IMR-90 (cell line): Measurements from ENCODE around the gene HOXB7. TPM values are rescaled to one million over a fixed set of nuclear protein-coding genes. Genes with fewer than 3 reads are reported as not detected.

Experiments
- ATAC-seq: fragments of 200-7000 bp; cut with Tn5 transposase; 2 replicates; pipeline ENCODE4 v1.9.1; 2020; ENCODE audit warnings: low read depth, mild to moderate bottlenecking, moderate library complexity
- BruUV-seq: library from RNA; stranded (reverse); fragments of 400-500 nt; replicated peaks from 2 replicates; lab custom pipeline; 2021; lab: Mats Ljungman, UMichigan
- CTCF ChIA-PET: fragments of 300-600 bp; formaldehyde crosslinking; extraction: SDS; loops from one replicate; lab custom pipeline; 2021; ENCODE audit warnings: antibody characterized with exemption; lab: Yijun Ruan, JAX
- POLR2A ChIA-PET: fragments of 300-600 bp; sonication (Branson Sonifier 250); formaldehyde crosslinking; loops from one replicate; lab custom pipeline; 2022; ENCODE audit warnings: antibody characterized with exemption; ENCODE audit not compliant: unreplicated experiment; lab: Charles Lee
- DNase-seq: peaks from one replicate; pipeline ENCODE4 v3.0.0; 2013
- H2AFZ ChIP-seq: replicated peaks from 2 replicates; pipeline ENCODE3; 2013; ENCODE audit warnings: low read length, mild to moderate bottlenecking; ENCODE audit not compliant: poor library complexity
- H2AK5ac ChIP-seq: 2 replicates; pipeline ENCODE4 v1.6.1; 2013; ENCODE audit warnings: low read depth, low read length, inconsistent platforms
- H2AK9ac ChIP-seq: replicated peaks from 2 replicates; pipeline ENCODE3; 2013; ENCODE audit warnings: mild to moderate bottlenecking, low read depth, low read length, moderate library complexity; ENCODE audit not compliant: poor library complexity
- H2BK120ac ChIP-seq: 2 replicates; pipeline ENCODE4 v1.6.1; 2013; ENCODE audit warnings: low read depth, low read length, inconsistent platforms
- H2BK15ac ChIP-seq: 3 replicates; pipeline ENCODE4 v1.6.1; 2013; ENCODE audit warnings: low read depth, low read length, inconsistent platforms
- H2BK20ac ChIP-seq: 2 replicates; pipeline ENCODE4 v1.6.1; 2013; ENCODE audit warnings: low read depth, mild to moderate bottlenecking, inconsistent platforms, low read length, moderate library complexity
- H2BK5ac ChIP-seq: 2 replicates; pipeline ENCODE4 v1.6.1; 2013; ENCODE audit warnings: mild to moderate bottlenecking, low read depth, low read length, inconsistent platforms; ENCODE audit not compliant: poor library complexity, severe bottlenecking
- H3K14ac ChIP-seq: replicated peaks from 2 replicates; pipeline ENCODE4 v1.6.1; 2013; ENCODE audit warnings: low read depth, low read length, inconsistent platforms
- H3K18ac ChIP-seq: 2 replicates; pipeline ENCODE4 v1.6.1; 2013; ENCODE audit warnings: low read depth, low read length, control low read depth
- H3K23ac ChIP-seq: 2 replicates; pipeline ENCODE4 v1.6.1; 2013; ENCODE audit warnings: low read depth, low read length, inconsistent platforms
- H3K27ac ChIP-seq: 2 replicates; pipeline ENCODE4 v1.5.1; 2013; ENCODE audit warnings: mild to moderate bottlenecking, control low read depth, low read length; ENCODE audit not compliant: insufficient read depth
- H3K27me3 ChIP-seq: 2 replicates; pipeline ENCODE4 v1.6.1; 2013; ENCODE audit warnings: low read length; ENCODE audit not compliant: control insufficient read depth, insufficient read depth
- H3K36me3 ChIP-seq: 2 replicates; pipeline ENCODE4 v1.6.1; 2013; ENCODE audit warnings: low read length, mixed read lengths; ENCODE audit not compliant: control insufficient read depth, insufficient read depth
- H3K4ac ChIP-seq: 2 replicates; pipeline ENCODE4 v1.6.1; 2013; ENCODE audit warnings: low read depth, low read length, inconsistent platforms
- H3K4me1 ChIP-seq: 2 replicates; pipeline ENCODE4 v1.6.1; 2013; ENCODE audit warnings: low read length, mixed read lengths; ENCODE audit not compliant: control insufficient read depth, insufficient read depth
- H3K4me2 ChIP-seq: 2 replicates; pipeline ENCODE4 v1.6.1; 2013; ENCODE audit warnings: low read depth, mild to moderate bottlenecking, control low read depth, low read length, moderate library complexity
- H3K4me3 ChIP-seq: 2 replicates; pipeline ENCODE4 v1.5.1; 2013; ENCODE audit warnings: low read depth, mild to moderate bottlenecking, control low read depth, low read length, moderate library complexity; ENCODE audit not compliant: insufficient read depth
- H3K56ac ChIP-seq: 2 replicates; pipeline ENCODE4 v1.6.1; 2013; ENCODE audit warnings: low read length, inconsistent platforms; ENCODE audit not compliant: insufficient read depth; ENCODE audit errors: extremely low read depth
- H3K79me1 ChIP-seq, 2 experiments: 2 replicates each; pipeline ENCODE4 v1.6.1; 2013; ENCODE audit warnings: low read length in 2 of 2, inconsistent platforms in 1 of 2, low read depth in 1 of 2
- H3K9ac ChIP-seq: 2 replicates; pipeline ENCODE4 v1.6.1; 2013; ENCODE audit warnings: low read depth, low read length, control low read depth
- H3K9me1 ChIP-seq: 2 replicates; pipeline ENCODE4 v1.6.1; 2013; ENCODE audit warnings: low read length, inconsistent platforms; ENCODE audit not compliant: insufficient read depth
- H3K9me3 ChIP-seq: 2 replicates; pipeline ENCODE4 v1.6.1; 2013; ENCODE audit warnings: low read length; ENCODE audit not compliant: control insufficient read depth, insufficient read depth
- H4K20me1 ChIP-seq: 2 replicates; pipeline ENCODE4 v1.6.1; 2013; ENCODE audit warnings: low read length, inconsistent platforms; ENCODE audit not compliant: insufficient read depth
- H4K5ac ChIP-seq: 2 replicates; pipeline ENCODE4 v1.6.1; 2013; ENCODE audit warnings: mild to moderate bottlenecking, low read depth, low read length, control low read depth
- H4K8ac ChIP-seq, 2 experiments: 2 replicates each; pipeline ENCODE4 v1.6.1; 2013; ENCODE audit warnings: low read depth in 2 of 2, low read length in 2 of 2, control low read depth in 1 of 2, inconsistent platforms in 1 of 2
- H4K91ac ChIP-seq: 2 replicates; pipeline ENCODE4 v1.6.1; 2013; ENCODE audit warnings: low read depth, low read length, inconsistent platforms; ENCODE audit not compliant: insufficient read depth
- RAD21 ChIP-seq: IDR thresholded peaks from 2 replicates; pipeline ENCODE4 v1.6.1; 2012; ENCODE audit warnings: low read length, improper control_type of control experiment
- SMC3 ChIP-seq: fragments of 150-350 bp; IDR thresholded peaks from 2 replicates; pipeline ENCODE4 v1.6.1; 2016; ENCODE audit warnings: low read depth, mild to moderate bottlenecking, antibody characterized with exemption, low read length, moderate library complexity
- WGBS, 2 experiments: methylation state at CpG; one replicate each; pipeline versions ENCODE4 v1.1.5 to v1.1.7; 2013; ENCODE audit warnings: missing lambda C conversion rate in 2 of 2; ENCODE audit not compliant: insufficient read length in 1 of 2; ENCODE audit errors: extremely low coverage in 2 of 2; 5-methylcytosine and 5-hydroxymethylcytosine counted together
- dilution Hi-C: fragments of 300-500 bp; cut with HindIII; formaldehyde crosslinking; loops from one replicate; pipeline ENCODE4 v1.14.3; 2018; ENCODE audit warnings: low sequenced_read_pairs; ENCODE audit not compliant: unreplicated experiment
- in situ Hi-C: fragments of 300-500 bp; cut with MboI; formaldehyde crosslinking; loops from 3 replicates; pipeline ENCODE4 v1.14.3; 2019; ENCODE audit warnings: low sequenced_read_pairs, inconsistent platforms, mixed read lengths
- intact Hi-C: fragments of 100-400 bp; cut with micrococcal nuclease; formaldehyde crosslinking; loops from 2 replicates; pipeline ENCODE4 v1.10.0; 2022
- polyA plus RNA-seq, 3 experiments: library from polyadenylated mRNA; depleted of rRNA; stranded (reverse); fragments of >200 nt; gene quantifications; 2 replicates each; pipeline ENCODE4 v1.2.3, GENCODE V29; 2012; ENCODE audit warnings: low replicate concordance in 1 of 3
- total RNA-seq: library from RNA; depleted of rRNA; stranded (reverse); fragments of >200 nt; gene quantifications from 2 replicates; pipeline ENCODE4 v1.2.3, GENCODE V29; 2012
- TF ChIP-seq, protein P1 (sequence below): conservative IDR thresholded peaks from 2 replicates; pipeline ENCODE4 v1.5.1; 2012; ENCODE audit warnings: mild to moderate bottlenecking, low read depth, low read length, improper control_type of control experiment

Gene HOXB7
- total and polyA plus RNA-seq, 2 of the 4 experiments (the other 2 are of a cell fraction) = 1.8 to 6.7 TPM

DNA sequence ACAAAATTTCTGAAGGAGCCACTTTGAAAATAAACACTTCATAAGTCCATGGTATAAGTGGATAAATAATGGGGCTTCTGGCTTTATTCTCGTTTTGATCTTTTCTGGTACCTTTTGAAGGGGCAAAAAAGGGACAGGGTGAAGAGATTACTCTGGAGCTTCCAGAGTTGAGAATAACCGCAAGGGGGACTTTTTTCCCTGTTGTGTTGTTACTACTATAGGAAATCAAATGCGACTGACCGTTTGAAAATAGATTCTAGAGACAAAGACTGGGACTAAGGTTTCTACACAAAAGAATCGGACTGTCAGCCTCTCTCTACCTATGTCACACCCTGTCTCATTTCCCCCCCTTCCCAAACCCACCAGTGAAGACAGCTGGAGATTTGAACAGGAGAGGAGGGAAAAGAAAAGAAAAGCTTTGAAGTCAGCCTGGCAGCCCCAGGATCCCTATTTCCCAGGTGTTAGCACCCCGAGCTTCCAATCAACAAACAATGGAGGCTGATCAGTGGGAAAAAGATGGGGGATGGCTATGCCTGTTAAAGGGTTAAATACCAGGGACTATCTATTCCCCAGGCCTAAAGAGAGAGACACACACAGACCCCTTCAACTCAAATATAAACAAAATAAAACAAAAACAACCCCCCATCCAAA is 41.0 kb downstream of the HOXB7 start:
- TF ChIP-seq, protein P1, sequence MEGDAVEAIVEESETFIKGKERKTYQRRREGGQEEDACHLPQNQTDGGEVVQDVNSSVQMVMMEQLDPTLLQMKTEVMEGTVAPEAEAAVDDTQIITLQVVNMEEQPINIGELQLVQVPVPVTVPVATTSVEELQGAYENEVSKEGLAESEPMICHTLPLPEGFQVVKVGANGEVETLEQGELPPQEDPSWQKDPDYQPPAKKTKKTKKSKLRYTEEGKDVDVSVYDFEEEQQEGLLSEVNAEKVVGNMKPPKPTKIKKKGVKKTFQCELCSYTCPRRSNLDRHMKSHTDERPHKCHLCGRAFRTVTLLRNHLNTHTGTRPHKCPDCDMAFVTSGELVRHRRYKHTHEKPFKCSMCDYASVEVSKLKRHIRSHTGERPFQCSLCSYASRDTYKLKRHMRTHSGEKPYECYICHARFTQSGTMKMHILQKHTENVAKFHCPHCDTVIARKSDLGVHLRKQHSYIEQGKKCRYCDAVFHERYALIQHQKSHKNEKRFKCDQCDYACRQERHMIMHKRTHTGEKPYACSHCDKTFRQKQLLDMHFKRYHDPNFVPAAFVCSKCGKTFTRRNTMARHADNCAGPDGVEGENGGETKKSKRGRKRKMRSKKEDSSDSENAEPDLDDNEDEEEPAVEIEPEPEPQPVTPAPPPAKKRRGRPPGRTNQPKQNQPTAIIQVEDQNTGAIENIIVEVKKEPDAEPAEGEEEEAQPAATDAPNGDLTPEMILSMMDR = peak; percentile 24; the same call in 1 of the 2 replicates
- TF ChIP-seq SMC3 = no peak
- 0 out of 2 replicates have a peak, but pooled peaks have one; percentile 24 for TF ChIP-seq RAD21
- H2BK5ac ChIP-seq = peak overlapping the region; percentile 99
- H3K23ac ChIP-seq = peak overlapping the region; percentile 100
- in situ Hi-C loops (no loop called here), intact Hi-C loops (loop anchor here (2.0 kb wide), 1 partner anchor 23 kb away; the partner anchor contains the start of gene HOXB5), dilution Hi-C loops (no loop called here)
- H2BK120ac ChIP-seq = peak overlapping the region; percentile 78
- peak; percentile 55 for DNase-seq
- H3K9me3 ChIP-seq = no peaks in the 10 kb centered on the region
- H2AK5ac ChIP-seq = peak overlapping the region; percentile 78
- ATAC-seq = no peak
- peak overlapping the region; percentile 95 for H4K91ac ChIP-seq
- H2AK9ac ChIP-seq = peak overlapping the region; percentile 94
- H4K20me1 ChIP-seq = peaks cover 17% of the 10 kb centered on the region
- POLR2A ChIA-PET = interaction anchor here (0.5 to 1.3 kb wide), 5 partner anchors 13 to 23 kb away, joined by 3 to 6 read pairs (median 4); no protein-coding TSS in a partner anchor
- peak overlapping the region; percentile 99 for H3K27ac ChIP-seq
- peak overlapping the region; percentile 45 for H3K4me3 ChIP-seq
- peaks cover 0 to 13% of the 10 kb centered on the region in 2 experiments; a peak in 1 of 4 replicates for H3K79me1 ChIP-seq
- peaks cover 51% of the 10 kb centered on the region for H3K4me1 ChIP-seq
- no peaks in the 10 kb centered on the region for H3K27me3 ChIP-seq
- peak overlapping the region; percentile 96 for H3K56ac ChIP-seq
- H3K9me1 ChIP-seq = peaks cover 20% of the 10 kb centered on the region
- H3K18ac ChIP-seq = peak overlapping the region; percentile 73
- H3K9ac ChIP-seq = peak overlapping the region; percentile 96
- BruUV-seq = no TSS peak
- peak overlapping the region; percentile 84 for H2BK20ac ChIP-seq
- CTCF ChIA-PET = interaction anchor here (0.6 to 0.7 kb wide), 2 partner anchors 28 to 83 kb away, joined by 3 read pairs; no protein-coding TSS in a partner anchor
- H4K8ac ChIP-seq = peak overlapping the region; percentile 77 to 97
- 0% methylated on average over 1 of the region's 6 CpGs; no CpG with 5 or more reads in 1 of the 2 experiments for WGBS, 2 experiments
- peaks cover 53% of the 10 kb centered on the region for H3K36me3 ChIP-seq
- peak overlapping the region; percentile 5 for H2AFZ ChIP-seq
- H3K4ac ChIP-seq = peak overlapping the region; percentile 97
- peak overlapping the region; percentile 98 for H3K14ac ChIP-seq
- H3K4me2 ChIP-seq = peak overlapping the region; percentile 83
- H2BK15ac ChIP-seq = peak overlapping the region; percentile 74; the same call in 2 of the 3 replicates
- peak overlapping the region; percentile 79 for H4K5ac ChIP-seq
